Fibroblast of gingiva (primary cell): ENCODE measurements around the gene ABO.
"Not testable (repeated sequence)": the region's sequence is repeated elsewhere in the genome, so short reads cannot be mapped to it uniquely, and the experiment has no call there.

Experiments
- DNase-seq: peaks from one replicate; pipeline ENCODE4 v3.0.0-alpha.2; 2011; ENCODE audit warnings: low read depth

Gene ABO

GRCh38 chr9:133225171-133226011 lies 49.6 kb downstream of the ABO start:
- DNase-seq = no peak

- DNase-seq = no peak
These were observed 50.2 kb downstream of the ABO start for GRCh38 chr9:133224762-133225161.

GRCh38 chr9:133223159-133223756 lies 51.7 kb downstream of the ABO start:
- DNase-seq = not testable (repeated sequence)

GRCh38 chr9:133221994-133222393 lies 53.0 kb downstream of the ABO start:
- not testable (repeated sequence) for DNase-seq

- DNase-seq = no peak
These were observed 53.7 kb downstream of the ABO start for GRCh38 chr9:133221177-133221809.

- not testable (repeated sequence) for DNase-seq
These were observed 56.7 kb downstream of the ABO start for GRCh38 chr9:133218049-133218975.

GRCh38 chr9:133217333-133217988 lies 57.5 kb downstream of the ABO start:
- DNase-seq = not testable (repeated sequence)

GRCh38 chr9:133214276-133214675 lies 60.7 kb downstream of the ABO start:
- DNase-seq = not testable (repeated sequence)

GRCh38 chr9:133210609-133211008 lies 64.4 kb downstream of the ABO start:
- DNase-seq = no peak

GRCh38 chr9:133210202-133210532 lies 64.8 kb downstream of the ABO start:
- DNase-seq = no peak

GRCh38 chr9:133209327-133210201 lies 65.4 kb downstream of the ABO start:
- not testable (repeated sequence) for DNase-seq

- DNase-seq = not testable (repeated sequence)
These were observed 66.1 kb downstream of the ABO start, which contains the start of gene OBP2B for GRCh38 chr9:133208880-133209300. Gene OBP2B, minus strand, starts transcription at chr9:133209250. Its CDS starts 51 bp downstream, at chr9:133209199.

- not testable (repeated sequence) for DNase-seq
These were observed 66.7 kb downstream of the ABO start for GRCh38 chr9:133208171-133208879.

- no peak for DNase-seq
These were observed 67.3 kb downstream of the ABO start for GRCh38 chr9:133207540-133208170.

- no peak for DNase-seq
These were observed 67.9 kb downstream of the ABO start for GRCh38 chr9:133207021-133207531.

- DNase-seq = no peak
These were observed 68.7 kb downstream of the ABO start for GRCh38 chr9:133205996-133206931.

- DNase-seq = not testable (repeated sequence)
These were observed 69.5 kb downstream of the ABO start for GRCh38 chr9:133205481-133205887.
